SK-N-SH treated with all-trans-retinoic acid at 6 μM for 48 hours (cell line): ENCODE measurements around the gene PLA2G15.

Experiments
- ESRRG ChIP-seq: fragments of 250-450 bp; sonication (Bioruptor Pico); IDR thresholded peaks from 2 replicates; pipeline ENCODE4 v1.6.1; 2021; ENCODE audit warnings: mild to moderate bottlenecking
- ZFP30 ChIP-seq: fragments of 450-650 bp; formaldehyde crosslinking; IDR thresholded peaks from 2 replicates; pipeline ENCODE4 v1.5.0; 2022; ENCODE audit warnings: mild to moderate bottlenecking, moderate library complexity
- TF ChIP-seq, protein P1 (sequence below): fragments of 250-450 bp; sonication (Bioruptor Pico); IDR thresholded peaks from 2 replicates; pipeline ENCODE4 v1.8.0; 2021; ENCODE audit warnings: low read depth, mild to moderate bottlenecking, moderate library complexity, borderline replicate concordance

DNA sequence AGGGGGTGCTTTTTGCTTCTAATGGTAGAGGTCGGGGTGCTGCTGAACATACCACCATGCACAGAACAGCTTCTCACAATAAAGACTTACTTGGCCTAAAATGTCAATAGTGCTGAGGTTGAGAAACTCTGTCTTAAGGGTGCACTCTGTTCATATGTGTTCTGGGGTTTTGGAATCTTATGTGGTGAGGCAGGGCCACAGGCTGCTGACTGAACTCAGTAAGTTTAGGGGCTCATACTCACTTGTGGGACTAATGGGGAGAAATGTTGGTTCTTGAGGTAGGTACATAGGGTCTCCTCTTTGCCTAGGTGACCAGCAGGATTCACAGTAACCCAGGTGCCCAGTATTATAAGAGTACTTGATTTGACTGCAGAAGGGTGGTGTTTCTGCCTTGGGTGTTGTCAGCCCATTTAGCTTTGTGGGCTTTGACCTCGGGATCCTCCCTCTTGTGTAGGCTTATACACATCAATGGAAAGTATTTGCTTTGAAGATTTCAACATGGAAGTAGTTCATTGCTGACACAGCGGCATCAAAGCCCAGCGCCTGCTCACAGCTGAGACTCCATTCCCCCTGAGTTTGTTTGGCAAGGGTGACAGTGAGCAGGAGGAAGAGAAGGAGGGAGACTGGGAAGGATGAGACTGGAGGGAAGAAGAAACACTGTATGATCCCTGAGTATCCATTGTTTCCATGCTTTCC lies 36.3 kb downstream of the PLA2G15 start:
- TF ChIP-seq, protein P1, sequence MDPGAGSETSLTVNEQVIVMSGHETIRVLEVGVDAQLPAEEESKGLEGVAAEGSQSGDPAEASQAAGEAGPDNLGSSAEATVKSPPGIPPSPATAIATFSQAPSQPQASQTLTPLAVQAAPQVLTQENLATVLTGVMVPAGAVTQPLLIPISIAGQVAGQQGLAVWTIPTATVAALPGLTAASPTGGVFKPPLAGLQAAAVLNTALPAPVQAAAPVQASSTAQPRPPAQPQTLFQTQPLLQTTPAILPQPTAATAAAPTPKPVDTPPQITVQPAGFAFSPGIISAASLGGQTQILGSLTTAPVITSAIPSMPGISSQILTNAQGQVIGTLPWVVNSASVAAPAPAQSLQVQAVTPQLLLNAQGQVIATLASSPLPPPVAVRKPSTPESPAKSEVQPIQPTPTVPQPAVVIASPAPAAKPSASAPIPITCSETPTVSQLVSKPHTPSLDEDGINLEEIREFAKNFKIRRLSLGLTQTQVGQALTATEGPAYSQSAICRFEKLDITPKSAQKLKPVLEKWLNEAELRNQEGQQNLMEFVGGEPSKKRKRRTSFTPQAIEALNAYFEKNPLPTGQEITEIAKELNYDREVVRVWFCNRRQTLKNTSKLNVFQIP (CRISPR knock-in tag), result no peak
- no peak for TF ChIP-seq ZFP30 (CRISPR knock-in tag)
- no peak for TF ChIP-seq ESRRG (CRISPR knock-in tag)
